Cerebellar nuclear complex (tissue), 1 donor: ENCODE measurements around the gene KIF5B.
"Not testable (repeated sequence)": the region's sequence is repeated elsewhere in the genome, so short reads cannot be mapped to it uniquely, and the experiment has no call there.

ENCODE experiments used
- DNase-seq, 2 experiments: peaks; one replicate each; lab custom pipeline; 2025; lab: John Stamatoyannopoulos, UW

Gene KIF5B

DNA sequence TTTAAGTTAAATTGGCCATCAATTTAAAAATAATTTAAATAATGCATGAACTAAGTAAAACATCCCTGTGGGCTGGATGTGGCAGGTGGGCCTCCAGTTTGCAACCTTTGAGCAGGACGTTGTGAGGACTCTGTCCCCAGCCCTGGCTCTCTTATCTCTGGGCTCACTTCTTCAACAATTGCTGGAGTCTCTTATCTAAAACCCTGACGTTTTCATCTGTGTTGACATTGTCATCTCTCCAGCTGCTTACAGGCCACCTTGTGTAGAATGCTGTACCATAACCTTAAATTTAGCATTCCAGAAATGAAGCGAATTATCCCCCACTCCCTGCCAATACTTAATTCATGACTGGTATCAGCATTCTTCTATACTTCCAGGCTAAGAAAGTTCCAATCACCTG is 3.2 kb upstream of the KIF5B start:
- no peak for DNase-seq

- DNase-seq = no peak
Measured at GRCh38 chr10:32057036-32057372, 779 bp upstream of the KIF5B start.

DNA sequence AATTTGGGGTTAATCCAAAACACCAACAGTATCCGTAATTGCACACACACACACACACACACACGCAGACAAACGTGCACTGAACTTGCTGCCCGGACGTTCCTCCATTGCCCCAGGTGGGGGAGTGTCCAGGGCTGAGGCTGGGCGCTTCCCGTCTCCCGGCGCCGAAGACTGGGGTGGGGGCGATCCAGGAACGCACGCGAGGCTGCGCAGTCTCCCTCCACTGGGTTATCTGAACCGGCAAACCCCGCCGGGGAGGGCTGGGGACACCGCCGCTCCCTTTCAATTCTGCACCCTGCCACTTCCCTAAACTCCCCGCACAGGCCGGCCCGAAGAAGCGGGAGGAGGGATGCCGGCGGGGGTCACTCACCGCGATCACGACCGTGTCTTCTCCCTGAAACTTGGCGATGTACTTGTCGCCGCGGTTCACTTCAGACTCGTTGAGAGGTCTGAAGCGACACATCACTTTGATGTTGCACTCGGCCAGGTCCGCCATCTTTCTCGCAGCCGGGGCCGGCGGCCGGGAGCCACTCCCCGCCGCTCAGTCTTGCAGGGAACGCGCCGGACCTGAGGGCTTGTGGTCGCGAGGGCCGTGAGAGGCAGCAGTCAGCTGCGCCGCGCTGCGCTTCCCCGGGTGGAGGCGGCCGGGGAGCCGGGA is 618 bp downstream of the KIF5B start:
- no peak for DNase-seq

DNA sequence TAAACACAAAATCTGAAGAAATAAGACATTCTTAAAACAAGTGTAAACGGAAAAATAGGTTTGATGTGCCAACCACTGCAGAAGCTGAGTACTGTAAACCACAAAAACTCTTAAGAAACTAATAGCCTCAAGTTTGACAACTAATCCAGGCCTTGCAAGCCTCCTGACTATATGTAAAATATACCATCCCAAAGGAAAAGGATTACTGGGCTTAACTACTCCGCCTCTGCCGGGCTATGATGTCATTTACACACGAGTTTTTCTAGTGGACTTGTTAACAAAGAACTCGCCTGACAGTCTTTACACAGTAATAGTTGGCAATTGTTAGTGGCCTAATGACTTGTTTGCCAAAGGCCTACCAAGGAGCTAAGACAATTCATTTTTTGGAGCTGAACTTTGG is 2.1 kb downstream of the KIF5B start:
- DNase-seq = no peak

GRCh38 chr10:32053392-32053791 is 2.8 kb downstream of the KIF5B start:
- not testable (repeated sequence) for DNase-seq

DNA sequence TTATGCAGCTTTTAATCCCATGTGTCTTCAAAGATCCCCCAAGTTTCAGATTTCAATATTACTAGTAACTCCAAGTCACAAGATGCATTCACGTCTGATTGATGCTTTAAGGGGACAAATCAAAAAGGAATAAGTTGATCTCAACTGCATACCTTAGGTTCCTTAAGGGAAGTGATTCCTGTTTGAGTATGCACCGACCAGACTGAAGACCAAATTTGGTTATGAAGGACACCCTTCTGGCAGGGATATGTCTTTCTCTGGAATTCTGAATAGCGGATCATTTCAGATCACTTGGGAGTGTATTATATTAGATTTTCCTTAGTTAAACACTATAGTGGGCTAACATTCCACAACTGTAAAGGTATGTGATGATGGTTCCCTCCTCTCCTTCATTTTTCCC is 4.3 kb downstream of the KIF5B start:
- no peak for DNase-seq

- DNase-seq = no peak
Measured at GRCh38 chr10:32050177-32050576, 6.0 kb downstream of the KIF5B start.

GRCh38 chr10:32049113-32049512 is 7.1 kb downstream of the KIF5B start:
- no peak for DNase-seq

GRCh38 chr10:32048282-32048681 is 7.9 kb downstream of the KIF5B start:
- DNase-seq = no peak

DNA sequence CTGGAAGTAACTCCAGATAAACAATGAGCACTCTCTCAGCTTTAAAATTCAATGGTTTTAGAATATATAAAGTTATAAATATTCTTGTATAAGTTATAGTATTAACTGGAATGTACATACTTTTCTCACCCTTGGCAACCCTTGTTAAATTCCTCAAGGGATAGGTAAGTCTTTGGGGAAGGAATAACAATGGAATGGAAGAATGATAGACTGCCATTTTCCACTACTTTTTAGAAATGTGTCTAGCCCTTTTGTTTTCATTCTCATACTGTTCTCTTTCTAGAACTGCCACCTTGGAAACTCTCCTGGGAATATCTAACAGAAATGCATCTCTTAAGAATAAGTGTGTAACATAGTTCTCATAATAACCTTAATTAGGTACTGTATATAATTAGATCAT is 8.3 kb downstream of the KIF5B start:
- no peak for DNase-seq

DNA sequence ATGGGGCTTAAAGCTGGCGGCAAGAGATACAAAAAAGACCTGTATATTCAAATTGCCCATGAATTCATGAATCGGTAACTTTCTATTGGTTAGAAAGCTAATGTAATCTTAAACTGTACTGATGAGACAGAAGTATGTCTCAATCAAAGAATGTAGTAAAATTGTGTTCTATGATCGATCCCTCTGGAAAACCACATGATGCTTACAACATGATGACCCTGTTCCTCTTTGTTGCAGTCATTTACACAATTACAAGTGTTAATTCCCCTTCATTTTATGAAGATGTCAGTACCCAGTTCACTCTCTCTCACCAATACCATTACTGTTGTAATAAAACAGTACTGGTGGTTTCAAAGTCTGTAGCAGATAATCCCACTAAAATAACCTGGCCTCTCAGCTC is 10.1 kb downstream of the KIF5B start:
- no peak for DNase-seq

- DNase-seq = not testable (repeated sequence)
Measured at GRCh38 chr10:32042730-32043129, 13.5 kb downstream of the KIF5B start.

DNA sequence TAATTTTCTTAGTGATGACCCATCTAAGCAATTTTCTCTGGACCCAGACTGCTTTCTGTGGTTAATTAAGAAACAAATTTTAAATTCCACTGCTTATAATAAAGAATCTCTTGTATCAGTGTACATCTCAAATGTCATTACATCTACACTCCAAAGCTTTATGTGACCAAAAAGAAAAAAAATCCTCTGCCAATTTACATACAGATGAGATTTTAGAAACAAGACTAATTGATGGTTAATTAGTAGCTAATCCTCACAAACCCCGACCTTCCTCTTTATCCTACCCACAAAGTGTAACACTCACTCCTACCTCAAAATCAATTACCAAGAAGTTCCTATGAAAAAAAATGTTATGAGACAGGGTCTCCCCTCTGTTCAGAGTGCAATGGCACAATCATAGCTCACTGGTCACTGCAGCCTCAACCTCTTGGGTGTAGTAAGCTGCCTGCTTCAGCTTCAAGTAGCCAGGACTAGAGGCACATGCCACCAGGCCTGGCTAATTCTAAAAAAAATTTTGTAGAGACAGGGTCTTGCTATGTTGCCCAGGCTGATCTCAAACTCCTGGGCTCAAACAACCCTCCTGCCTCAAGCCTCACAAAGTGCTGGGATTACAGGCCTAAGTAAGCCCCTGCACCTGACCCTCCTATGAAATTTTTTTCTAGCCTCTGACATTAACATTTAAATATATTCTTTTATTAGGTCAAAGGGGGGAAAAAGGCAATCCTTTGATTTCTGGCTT is 14.8 kb downstream of the KIF5B start:
- no peak for DNase-seq

DNA sequence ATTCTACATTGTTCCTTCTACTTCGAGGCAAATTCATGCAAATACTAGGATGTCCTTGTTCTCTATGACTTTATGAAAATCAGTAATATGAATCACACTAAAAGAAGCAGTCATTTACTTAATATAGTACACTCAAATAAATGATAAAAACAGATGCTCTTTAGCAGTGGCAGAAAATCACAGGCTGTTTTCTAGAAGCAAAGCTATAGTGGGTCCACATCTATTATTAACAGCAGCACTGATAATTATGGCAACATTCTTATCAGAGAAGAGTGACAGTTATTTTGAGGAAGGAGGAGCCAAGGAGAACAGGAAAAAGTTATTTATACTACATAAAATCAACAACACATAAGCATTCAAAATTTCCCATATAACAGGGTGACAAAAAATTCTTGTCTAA is 16.5 kb downstream of the KIF5B start:
- no peak for DNase-seq

GRCh38 chr10:32038777-32039176 is 17.4 kb downstream of the KIF5B start:
- DNase-seq = no peak

DNA sequence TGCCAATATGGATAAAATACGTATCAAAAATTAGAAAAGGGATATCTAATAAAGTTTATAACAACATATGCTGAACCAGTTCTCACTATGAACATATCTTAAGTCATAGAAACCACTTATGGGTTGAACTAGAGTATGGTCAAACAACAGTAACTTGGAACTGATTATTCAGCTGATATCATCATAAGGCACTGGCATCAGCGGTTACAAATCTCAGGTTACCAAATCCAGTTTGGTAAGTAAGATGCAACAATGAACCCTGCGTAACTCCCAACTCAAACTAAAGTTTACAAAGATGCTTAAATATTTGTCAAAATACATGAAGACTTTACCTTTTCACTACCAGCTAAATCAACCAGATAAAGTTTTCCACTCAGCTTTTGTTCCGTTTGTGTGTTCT is 19.3 kb downstream of the KIF5B start:
- DNase-seq = no peak

- no peak for DNase-seq
Measured at GRCh38 chr10:32035038-32035437, 21.2 kb downstream of the KIF5B start.

- DNase-seq = no peak
Measured at GRCh38 chr10:32033171-32033570, 23.1 kb downstream of the KIF5B start.

- no peak for DNase-seq
Measured at GRCh38 chr10:32031920-32032319, 24.3 kb downstream of the KIF5B start.

GRCh38 chr10:32031424-32031823 is 24.8 kb downstream of the KIF5B start:
- DNase-seq = no peak

GRCh38 chr10:32028710-32029109 is 27.5 kb downstream of the KIF5B start:
- DNase-seq = no peak

DNA sequence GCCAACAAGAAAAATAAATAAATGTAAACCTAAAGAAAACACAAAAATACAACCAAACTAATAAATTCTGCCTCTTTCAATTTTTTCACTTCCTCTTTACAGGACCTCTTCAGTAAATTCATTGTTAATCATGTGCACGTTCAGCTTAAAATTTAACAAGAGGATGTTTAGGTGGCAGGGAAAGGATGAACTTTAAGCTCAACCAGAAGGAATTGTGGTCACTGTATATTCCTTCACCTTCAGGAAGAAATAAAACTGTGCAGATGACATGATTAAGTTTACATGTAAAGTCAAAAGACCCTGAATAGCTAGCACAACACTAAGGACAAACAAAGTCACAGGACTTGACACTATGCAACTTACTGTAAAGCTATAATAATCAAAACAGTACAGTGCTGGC is 33.0 kb downstream of the KIF5B start:
- no peak for DNase-seq

GRCh38 chr10:32017044-32017443 is 39.2 kb downstream of the KIF5B start:
- no peak for DNase-seq

DNA sequence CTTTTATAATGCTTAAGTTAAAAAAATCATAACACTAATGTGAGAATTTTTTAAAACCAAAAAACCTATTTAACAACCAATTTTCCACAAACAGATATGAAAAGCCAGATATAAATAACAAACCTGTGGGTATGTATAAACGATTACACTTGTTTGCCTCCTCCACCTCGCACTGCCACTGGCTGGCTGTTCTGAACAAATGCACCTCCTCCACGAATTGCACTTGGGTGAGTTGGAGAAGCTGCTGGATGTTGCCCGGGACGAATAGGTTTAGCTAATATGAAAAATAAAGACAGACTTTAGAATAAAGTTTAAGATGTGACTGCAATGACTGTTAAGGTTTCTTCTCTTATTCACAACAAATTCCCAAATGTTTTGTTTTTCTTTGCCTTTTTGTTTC is 40.8 kb downstream of the KIF5B start:
- DNase-seq = no peak
